ENCODE measurements around the gene ERCC5.

Gene ERCC5

DNA sequence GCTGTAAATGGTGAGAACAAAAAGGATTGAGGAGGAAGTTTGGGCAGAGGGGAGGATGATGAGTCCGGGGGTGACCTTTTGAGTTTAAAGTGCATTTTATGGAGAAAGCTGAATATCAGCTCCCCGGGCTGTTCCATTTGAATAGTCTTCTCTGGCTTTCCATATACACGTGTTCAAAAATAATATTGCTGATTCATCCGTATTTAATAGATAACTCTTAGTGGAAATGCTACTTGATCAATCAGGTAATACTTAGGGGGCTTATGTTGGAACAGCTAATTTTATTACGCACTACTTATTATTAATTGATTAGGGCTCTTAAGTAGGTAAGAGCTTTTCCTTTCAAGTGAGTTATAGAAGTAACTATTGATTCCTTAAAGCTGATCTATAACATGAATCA, 76.4 kb downstream of the ERCC5 start:
- DNase-seq (ENCODE audit: low read depth): no peak
- no peak overlapping the region for H3K4me3 ChIP-seq (ENCODE audit: low read length)
- TF ChIP-seq, protein P1, sequence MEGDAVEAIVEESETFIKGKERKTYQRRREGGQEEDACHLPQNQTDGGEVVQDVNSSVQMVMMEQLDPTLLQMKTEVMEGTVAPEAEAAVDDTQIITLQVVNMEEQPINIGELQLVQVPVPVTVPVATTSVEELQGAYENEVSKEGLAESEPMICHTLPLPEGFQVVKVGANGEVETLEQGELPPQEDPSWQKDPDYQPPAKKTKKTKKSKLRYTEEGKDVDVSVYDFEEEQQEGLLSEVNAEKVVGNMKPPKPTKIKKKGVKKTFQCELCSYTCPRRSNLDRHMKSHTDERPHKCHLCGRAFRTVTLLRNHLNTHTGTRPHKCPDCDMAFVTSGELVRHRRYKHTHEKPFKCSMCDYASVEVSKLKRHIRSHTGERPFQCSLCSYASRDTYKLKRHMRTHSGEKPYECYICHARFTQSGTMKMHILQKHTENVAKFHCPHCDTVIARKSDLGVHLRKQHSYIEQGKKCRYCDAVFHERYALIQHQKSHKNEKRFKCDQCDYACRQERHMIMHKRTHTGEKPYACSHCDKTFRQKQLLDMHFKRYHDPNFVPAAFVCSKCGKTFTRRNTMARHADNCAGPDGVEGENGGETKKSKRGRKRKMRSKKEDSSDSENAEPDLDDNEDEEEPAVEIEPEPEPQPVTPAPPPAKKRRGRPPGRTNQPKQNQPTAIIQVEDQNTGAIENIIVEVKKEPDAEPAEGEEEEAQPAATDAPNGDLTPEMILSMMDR (conservative IDR thresholded peaks at IDR 0.05; ENCODE audit: low read depth, low read length): no peak

Measured in retinal pigment epithelial cell (primary cell).